Upper lobe of left lung (tissue), 6 donors: ENCODE data around the gene PAGE4. TPM values are rescaled to one million over a fixed set of nuclear protein-coding genes. Genes with fewer than 3 reads are reported as not detected.

Experiments used
- ATAC-seq, 2 donors: fragments of 200-7000 bp; cut with Tn5 transposase; one replicate each; pipeline ENCODE4 v1.9.1; 2022; ENCODE audit warnings: mild to moderate bottlenecking in 2 of 2, moderate library complexity in 2 of 2; ENCODE audit not compliant: low FRiP score in 2 of 2
- DNase-seq, 2 donors: peaks; one replicate each; pipeline ENCODE4 v3.0.0-alpha.2; 2019 to 2020
- H3K27ac ChIP-seq, 4 donors: fragments of 200-600 bp; sonication (generic); one replicate each; pipeline ENCODE4 v1.5.1; 2016 to 2019
- H3K27me3 ChIP-seq, 4 donors: fragments of 200-600 bp; sonication (generic); one replicate each; pipeline ENCODE4 v1.5.1; 2017 to 2019
- H3K36me3 ChIP-seq, 4 donors: fragments of 200-600 bp; sonication (generic); one replicate each; pipeline ENCODE4 v1.5.1; 2016 to 2019
- H3K4me1 ChIP-seq, 4 donors: fragments of 200-600 bp; sonication (generic); one replicate each; pipeline ENCODE4 v1.5.1; 2018 to 2019
- H3K4me3 ChIP-seq, 4 donors: fragments of 200-600 bp; sonication (generic); one replicate each; pipeline ENCODE4 v1.5.1; 2017 to 2019; ENCODE audit warnings: mild to moderate bottlenecking in 2 of 4, moderate library complexity in 1 of 4
- H3K9me3 ChIP-seq, 4 donors: fragments of 200-600 bp; sonication (generic); one replicate each; pipeline ENCODE4 v1.5.1; 2018 to 2019
- CTCF ChIP-seq, 6 experiments: fragments of 450-650 bp in 4 of 6; fragments of 200-600 bp in 2 of 6; sonication (generic) in 2 of 6; IDR thresholded peaks; one replicate each; pipeline ENCODE4 v1.5.1; 2016 to 2019; ENCODE audit warnings: antibody characterized with exemption in 6 of 6
- EP300 ChIP-seq, 4 donors: sonication (generic); formaldehyde crosslinking; IDR thresholded peaks; one replicate each; pipeline ENCODE4 v1.5.1; 2017; ENCODE audit warnings: antibody characterized with exemption in 4 of 4, control low read depth in 2 of 4
- POLR2A ChIP-seq, 4 donors: fragments of 450-650 bp; IDR thresholded peaks; one replicate each; pipeline ENCODE4 v1.5.1; 2016 to 2017; ENCODE audit warnings: antibody characterized with exemption in 4 of 4, mild to moderate bottlenecking in 2 of 4
- POLR2AphosphoS5 ChIP-seq, 2 donors: sonication (generic); formaldehyde crosslinking; IDR thresholded peaks; one replicate each; pipeline ENCODE4 v1.5.1; 2017; ENCODE audit warnings: antibody characterized with exemption in 2 of 2
- WGBS, 2 donors: methylation state at CpG; one replicate each; pipeline ENCODE4 v1.1.5; 2017 to 2018; 5-methylcytosine and 5-hydroxymethylcytosine counted together
- total RNA-seq, 6 donors: library from RNA; depleted of rRNA in 4 of 6; stranded (reverse); fragments of >200 nt in 4 of 6; gene quantifications; one replicate each; pipeline versions ENCODE4 v1.1.0 to v1.2.1, GENCODE V29; 2016 to 2021
- donor health status: DM: no; HTN: no; CAD: no; lungs with moderate emphysema.
- donor health status: DM: no; HTN: yes; CAD: no; lungs with severe emphysema.

The PAGE4 gene
- total RNA-seq, 6 donors from 2014 or later: not detected

DNA sequence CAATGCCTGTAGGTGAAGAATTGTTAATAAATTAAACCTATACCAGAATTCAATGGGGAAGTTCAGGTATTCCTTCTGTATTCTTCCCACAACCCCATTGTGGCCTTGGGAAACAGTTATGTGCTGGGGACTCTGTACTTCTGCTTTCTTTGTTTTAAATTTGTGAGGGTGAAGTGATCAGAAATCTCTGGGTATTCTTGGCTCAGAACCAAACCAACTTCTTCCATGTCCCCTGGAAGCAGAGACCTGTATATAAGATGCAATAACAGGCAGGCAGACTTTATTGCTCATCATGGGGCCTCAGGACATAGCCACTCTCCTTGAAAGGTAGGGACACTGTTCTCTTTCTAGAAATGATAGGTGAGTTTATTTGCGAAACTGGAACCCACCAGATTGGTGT is 30.4 kb downstream of the PAGE4 start:
- DNase-seq: no peak
- H3K4me3 ChIP-seq: no peak overlapping the region
- no peaks in the 10 kb centered on the region for H3K27me3 ChIP-seq
- H3K9me3 ChIP-seq: no peaks in the 10 kb centered on the region
- no peak for ATAC-seq
- H3K36me3 ChIP-seq: no peaks in the 10 kb centered on the region
- 74 to 100% methylated on average over 1 of the region's 1 CpG for WGBS, 2 donors
- H3K4me1 ChIP-seq: no peaks in the 10 kb centered on the region
- TF ChIP-seq POLR2AphosphoS5 (IDR thresholded peaks at IDR 0.05): no peak
- TF ChIP-seq EP300 (IDR thresholded peaks at IDR 0.05): no peak
- TF ChIP-seq POLR2A (IDR thresholded peaks at IDR 0.05): no peak
- no peak for TF ChIP-seq CTCF (IDR thresholded peaks at IDR 0.05)
- H3K27ac ChIP-seq: no peak overlapping the region

GRCh38 chrX:49860867-49861535 is 31.9 kb downstream of the PAGE4 start:
- DNase-seq: no peak
- 42 to 96% methylated on average over 2 of the region's 2 CpGs for WGBS, 2 donors
- Histone ChIP-seq H3K9me3 (no peaks in the 10 kb centered on the region), H3K36me3 (no peaks in the 10 kb centered on the region), H3K4me1 (no peaks in the 10 kb centered on the region), H3K4me3 (no peak overlapping the region), H3K27me3 (no peaks in the 10 kb centered on the region), H3K27ac (no peak overlapping the region)
- ATAC-seq: no peak
- TF ChIP-seq POLR2A (IDR thresholded peaks at IDR 0.05): no peak
- no peak for TF ChIP-seq POLR2AphosphoS5 (IDR thresholded peaks at IDR 0.05)
- no peak for TF ChIP-seq CTCF (IDR thresholded peaks at IDR 0.05)
- no peak for TF ChIP-seq EP300 (IDR thresholded peaks at IDR 0.05)

DNA sequence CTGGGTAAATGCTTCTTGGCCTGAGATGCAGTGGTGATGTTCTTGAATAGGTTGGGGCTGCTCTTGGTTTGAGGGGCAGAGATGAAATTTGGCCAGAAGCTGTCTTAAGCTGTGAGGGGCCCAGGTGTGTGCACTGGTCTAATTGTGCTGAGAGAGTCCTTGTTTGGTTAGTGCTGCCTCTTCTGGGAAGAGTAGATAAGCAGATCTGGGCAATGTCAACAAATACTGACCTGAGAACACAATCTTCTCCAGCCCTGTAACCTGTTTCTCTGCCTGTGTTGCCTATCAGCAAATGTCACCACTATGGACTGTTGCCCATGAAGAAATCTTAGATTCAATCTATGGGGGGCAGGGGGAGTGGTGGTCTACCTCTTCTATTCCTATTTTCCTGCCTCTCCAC is 33.0 kb downstream of the PAGE4 start:
- Histone ChIP-seq H3K27me3 (no peaks in the 10 kb centered on the region), H3K36me3 (no peaks in the 10 kb centered on the region), H3K27ac (no peak overlapping the region), H3K9me3 (no peaks in the 10 kb centered on the region), H3K4me1 (no peaks in the 10 kb centered on the region), H3K4me3 (no peak overlapping the region)
- TF ChIP-seq CTCF (IDR thresholded peaks at IDR 0.05) (no peak), POLR2A (IDR thresholded peaks at IDR 0.05) (no peak), EP300 (IDR thresholded peaks at IDR 0.05) (no peak), POLR2AphosphoS5 (IDR thresholded peaks at IDR 0.05) (no peak)
- no peak for DNase-seq
- no peak for ATAC-seq

DNA sequence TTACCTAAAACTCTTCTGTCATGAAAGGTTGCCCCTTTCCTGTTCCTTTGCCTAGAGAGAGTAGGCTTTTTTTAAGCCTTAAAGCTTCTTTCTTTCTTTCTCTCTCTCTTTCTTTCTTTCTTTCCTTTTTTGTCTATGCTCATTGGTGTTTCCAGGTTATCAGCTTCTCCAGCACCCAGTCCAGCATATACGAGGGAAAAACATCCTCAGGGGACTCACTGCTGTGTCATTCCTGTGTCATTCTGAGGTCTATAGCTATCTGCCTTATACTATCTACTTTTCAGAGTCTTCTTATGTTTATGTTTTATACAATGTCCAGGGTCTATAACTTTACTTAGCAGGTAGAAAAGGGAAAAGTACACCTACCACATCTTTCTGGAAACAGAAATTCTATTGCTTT is 39.6 kb downstream of the PAGE4 start:
- TF ChIP-seq POLR2AphosphoS5 (IDR thresholded peaks at IDR 0.05) (no peak), CTCF (IDR thresholded peaks at IDR 0.05) (no peak), EP300 (IDR thresholded peaks at IDR 0.05) (no peak), POLR2A (IDR thresholded peaks at IDR 0.05) (no peak)
- Histone ChIP-seq H3K4me1 (no peaks in the 10 kb centered on the region), H3K4me3 (no peak overlapping the region), H3K27ac (no peak overlapping the region), H3K36me3 (no peaks in the 10 kb centered on the region), H3K27me3 (no peaks in the 10 kb centered on the region), H3K9me3 (no peaks in the 10 kb centered on the region)
- no peak for DNase-seq
- WGBS, 2 donors: 59 to 63% methylated on average over 1 of the region's 1 CpG
- no peak for ATAC-seq

GRCh38 chrX:49876750-49877149 is 47.6 kb downstream of the PAGE4 start:
- 0 to 6% methylated on average over 3 of the region's 3 CpGs for WGBS, 2 donors

More at GRCh38 chrX:49876750-49877149, 47.6 kb downstream of the PAGE4 start:
- H3K36me3 ChIP-seq: no peaks in the 10 kb centered on the region
- DNase-seq: no peak
- peaks cover 7 to 26% (median 11%) of the 10 kb centered on the region in 4 donors for H3K4me1 ChIP-seq
- H3K9me3 ChIP-seq: no peaks in the 10 kb centered on the region
- H3K27me3 ChIP-seq: no peaks in the 10 kb centered on the region
- no peak for ATAC-seq
- H3K27ac ChIP-seq: peak overlapping the region in 1 of 4 donors; percentile 85
- no peak overlapping the region for H3K4me3 ChIP-seq
- TF ChIP-seq CTCF (IDR thresholded peaks at IDR 0.05) (peak in 3 of 6 experiments; percentile 48 to 63 (median 50)), POLR2AphosphoS5 (IDR thresholded peaks at IDR 0.05) (no peak), POLR2A (IDR thresholded peaks at IDR 0.05) (no peak)
